GM23338 (cell line): Measurements from ENCODE around the gene TTC33. TPM values are rescaled to one million over a fixed set of nuclear protein-coding genes. Genes with fewer than 3 reads are reported as not detected.
A peak's percentile ranks its signal among the peaks of the same experiment; 100 is the strongest.

Source experiments
- ATAC-seq: fragments of 200-7000 bp; cut with Tn5 transposase; 3 replicates; pipeline ENCODE4 v1.9.1; 2020
- DNase-seq: peaks from one replicate; pipeline ENCODE4 v3.0.0-alpha.2; 2015; ENCODE audit warnings: low spot score
- H2AFZ ChIP-seq: fragments of 200-600 bp; sonication (generic); 2 replicates; pipeline ENCODE4 v1.8.0; 2016; ENCODE audit warnings: antibody characterized with exemption, mild to moderate bottlenecking, moderate library complexity
- H3F3A ChIP-seq: fragments of 200-600 bp; sonication (generic); replicated peaks from 2 replicates; pipeline ENCODE4 v1.8.0; 2017; ENCODE audit warnings: antibody characterized with exemption, mixed run types, low read depth
- H3K27ac ChIP-seq: fragments of 200-600 bp; sonication (generic); 2 replicates; pipeline ENCODE4 v1.6.1; 2016; ENCODE audit warnings: low read depth
- H3K27me3 ChIP-seq: fragments of 200-600 bp; sonication (generic); 2 replicates; pipeline ENCODE4 v1.8.0; 2016; ENCODE audit warnings: mild to moderate bottlenecking, mixed run types, moderate library complexity; ENCODE audit not compliant: insufficient read depth
- H3K36me3 ChIP-seq: fragments of 200-600 bp; sonication (generic); 2 replicates; pipeline ENCODE4 v1.8.0; 2016; ENCODE audit warnings: mild to moderate bottlenecking; ENCODE audit not compliant: insufficient read depth
- H3K4me1 ChIP-seq: fragments of 200-600 bp; sonication (generic); 2 replicates; pipeline ENCODE4 v1.8.0; 2016; ENCODE audit warnings: mild to moderate bottlenecking, moderate library complexity; ENCODE audit not compliant: insufficient read depth
- H3K4me2 ChIP-seq: fragments of 200-600 bp; sonication (generic); 2 replicates; pipeline ENCODE4 v1.7.1; 2017; ENCODE audit warnings: mixed run types
- H3K4me3 ChIP-seq: fragments of 200-600 bp; sonication (generic); 2 replicates; pipeline ENCODE4 v1.6.1; 2016; ENCODE audit warnings: mixed run types
- H3K79me2 ChIP-seq: fragments of 200-600 bp; sonication (generic); replicated peaks from 2 replicates; pipeline ENCODE4 v1.8.0; 2017; ENCODE audit warnings: mild to moderate bottlenecking; ENCODE audit not compliant: insufficient read depth
- H3K9me2 ChIP-seq: fragments of 200-600 bp; sonication (generic); 2 replicates; pipeline ENCODE4 v1.8.0; 2017; ENCODE audit not compliant: insufficient read depth
- H4K20me1 ChIP-seq: fragments of 200-600 bp; sonication (generic); replicated peaks from 2 replicates; pipeline ENCODE4 v1.8.0; 2017; ENCODE audit warnings: mild to moderate bottlenecking; ENCODE audit not compliant: insufficient read depth
- H3K27ac Mint-ChIP-seq: 2 replicates; pipeline ENCODE4 v1.8.0; 2020; ENCODE audit warnings: inconsistent platforms, mild to moderate bottlenecking, moderate library complexity, mixed read lengths
- H3K27me3 Mint-ChIP-seq: 3 replicates; pipeline ENCODE4 v1.8.0; 2022; ENCODE audit warnings: low read depth, mild to moderate bottlenecking, moderate library complexity, mixed read lengths, inconsistent platforms; ENCODE audit not compliant: insufficient read depth, poor library complexity
- H3K36me3 Mint-ChIP-seq: 3 replicates; pipeline ENCODE4 v1.8.0; 2021; ENCODE audit warnings: low read depth, mild to moderate bottlenecking, inconsistent platforms, moderate library complexity, mixed read lengths
- H3K4me1 Mint-ChIP-seq: 3 replicates; pipeline ENCODE4 v1.8.0; 2020; ENCODE audit warnings: mild to moderate bottlenecking, inconsistent platforms, mixed read lengths
- H3K4me3 Mint-ChIP-seq: 3 replicates; pipeline ENCODE4 v1.8.0; 2021; ENCODE audit warnings: moderate library complexity, mild to moderate bottlenecking, inconsistent platforms, mixed read lengths
- H3K9me3 Mint-ChIP-seq: 3 replicates; pipeline ENCODE4 v1.8.0; 2020; ENCODE audit warnings: moderate library complexity, mild to moderate bottlenecking, inconsistent platforms, mixed read lengths
- CREB1 ChIP-seq: fragments of 250-450 bp; sonication (Bioruptor Pico); IDR thresholded peaks from 2 replicates; pipeline ENCODE4 v1.5.0; 2020; ENCODE audit warnings: low read depth, mild to moderate bottlenecking, moderate library complexity
- ETS1 ChIP-seq: IDR thresholded peaks from 2 replicates; pipeline ENCODE4 v1.6.1; 2016; ENCODE audit warnings: antibody characterized with exemption
- EZH2phosphoT487 ChIP-seq: fragments of 200-600 bp; sonication (generic); IDR thresholded peaks from one replicate; pipeline ENCODE4 v1.8.1; 2018; ENCODE audit warnings: antibody characterized with exemption; ENCODE audit not compliant: unreplicated experiment
- JUNB ChIP-seq: IDR thresholded peaks from one replicate; pipeline ENCODE4 v1.6.1; 2016; ENCODE audit warnings: antibody characterized with exemption; ENCODE audit not compliant: unreplicated experiment
- NANOG ChIP-seq: IDR thresholded peaks from 2 replicates; pipeline ENCODE4 v1.6.1; 2016; ENCODE audit warnings: antibody characterized with exemption, borderline replicate concordance
- POLR2AphosphoS5 ChIP-seq: IDR thresholded peaks from 2 replicates; pipeline ENCODE4 v1.6.1; 2016; ENCODE audit warnings: antibody characterized with exemption, low read depth
- STAT1 ChIP-seq: IDR thresholded peaks from one replicate; pipeline ENCODE4 v1.6.1; 2016; ENCODE audit warnings: antibody characterized with exemption; ENCODE audit not compliant: unreplicated experiment
- ZNF114 ChIP-seq: fragments of 250-450 bp; sonication (Bioruptor Pico); IDR thresholded peaks from 2 replicates; pipeline ENCODE4 v1.5.0; 2020; ENCODE audit warnings: mild to moderate bottlenecking, moderate library complexity
- ZNF331 ChIP-seq: fragments of 250-450 bp; sonication (Bioruptor Pico); IDR thresholded peaks from 2 replicates; pipeline ENCODE4 v1.5.0; 2020; ENCODE audit warnings: low read depth, mild to moderate bottlenecking, moderate library complexity
- long read RNA-seq: library from polyadenylated mRNA; unstranded; transcript quantifications from one replicate; pipeline ENCODE4 v2.0.0, GENCODE V29; 2020; ENCODE audit not compliant: unreplicated experiment
- polyA plus RNA-seq: library from polyadenylated mRNA; unstranded; fragments of >200 nt; fragmentation: Nextera tagmentation; extraction: Ambion mirVana; gene quantifications from 2 replicates; pipeline ENCODE4 v1.2.1, GENCODE V29; 2016
- total RNA-seq: library from RNA; depleted of rRNA; stranded (reverse); fragments of >200 nt; shearing (Covaris generic); gene quantifications from 2 replicates; pipeline ENCODE4 v1.2.3, GENCODE V29; 2014; rRNA removed
- TF ChIP-seq, protein P1 (sequence below), 2 experiments: fragments of 200-600 bp in 1 of 2; sonication (generic) in 1 of 2; conservative IDR thresholded peaks; 2 replicates each; pipeline versions ENCODE4 v1.5.1 to v1.6.1; 2016 to 2017; ENCODE audit warnings: antibody characterized with exemption in 2 of 2, low read depth in 2 of 2, mild to moderate bottlenecking in 2 of 2, moderate library complexity in 1 of 2
- TF ChIP-seq, protein P2 (sequence below): IDR thresholded peaks from one replicate; pipeline ENCODE4 v1.6.1; 2018; ENCODE audit warnings: antibody characterized with exemption; ENCODE audit not compliant: unreplicated experiment

TTC33 gene
- 11.5 and 12.9 TPM in 2 replicates for total RNA-seq
- polyA plus RNA-seq, result 4.0 and 4.1 TPM in 2 replicates
- long read RNA-seq, partial matches to known transcripts, result 1 of 5 reads
- long read RNA-seq, other reads (novel, unspliced or antisense), result 1 of 5 reads

- no peaks in the 10 kb centered on the region for H4K20me1 ChIP-seq
- peak within 1 kb of the TSS; percentile 43; the same call in 1 of the 2 replicates for H3K27ac ChIP-seq
- H3K4me3 ChIP-seq, result peak within 1 kb of the TSS; percentile 63
- H3K27me3 Mint-ChIP-seq, result peaks cover 2% of the 10 kb centered on the region
- no peak within 1 kb of the TSS for H3K4me3 Mint-ChIP-seq
- TF ChIP-seq ETS1 (peak; percentile 99), POLR2AphosphoS5 (peak; percentile 41), ZNF331 (no peak), STAT1 (no peak), EZH2phosphoT487 (no peak), CREB1 (CRISPR knock-in tag) (peak; percentile 75), ZNF114 (peak; percentile 33; the same call in 1 of the 2 replicates), NANOG (no peak), JUNB (no peak)
- TF ChIP-seq, protein P1, sequence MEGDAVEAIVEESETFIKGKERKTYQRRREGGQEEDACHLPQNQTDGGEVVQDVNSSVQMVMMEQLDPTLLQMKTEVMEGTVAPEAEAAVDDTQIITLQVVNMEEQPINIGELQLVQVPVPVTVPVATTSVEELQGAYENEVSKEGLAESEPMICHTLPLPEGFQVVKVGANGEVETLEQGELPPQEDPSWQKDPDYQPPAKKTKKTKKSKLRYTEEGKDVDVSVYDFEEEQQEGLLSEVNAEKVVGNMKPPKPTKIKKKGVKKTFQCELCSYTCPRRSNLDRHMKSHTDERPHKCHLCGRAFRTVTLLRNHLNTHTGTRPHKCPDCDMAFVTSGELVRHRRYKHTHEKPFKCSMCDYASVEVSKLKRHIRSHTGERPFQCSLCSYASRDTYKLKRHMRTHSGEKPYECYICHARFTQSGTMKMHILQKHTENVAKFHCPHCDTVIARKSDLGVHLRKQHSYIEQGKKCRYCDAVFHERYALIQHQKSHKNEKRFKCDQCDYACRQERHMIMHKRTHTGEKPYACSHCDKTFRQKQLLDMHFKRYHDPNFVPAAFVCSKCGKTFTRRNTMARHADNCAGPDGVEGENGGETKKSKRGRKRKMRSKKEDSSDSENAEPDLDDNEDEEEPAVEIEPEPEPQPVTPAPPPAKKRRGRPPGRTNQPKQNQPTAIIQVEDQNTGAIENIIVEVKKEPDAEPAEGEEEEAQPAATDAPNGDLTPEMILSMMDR (conservative IDR thresholded peaks at IDR 0.05; ENCODE audit: low read depth in 2 of 2), result peak; percentile 62 to 76
- TF ChIP-seq, protein P2, sequence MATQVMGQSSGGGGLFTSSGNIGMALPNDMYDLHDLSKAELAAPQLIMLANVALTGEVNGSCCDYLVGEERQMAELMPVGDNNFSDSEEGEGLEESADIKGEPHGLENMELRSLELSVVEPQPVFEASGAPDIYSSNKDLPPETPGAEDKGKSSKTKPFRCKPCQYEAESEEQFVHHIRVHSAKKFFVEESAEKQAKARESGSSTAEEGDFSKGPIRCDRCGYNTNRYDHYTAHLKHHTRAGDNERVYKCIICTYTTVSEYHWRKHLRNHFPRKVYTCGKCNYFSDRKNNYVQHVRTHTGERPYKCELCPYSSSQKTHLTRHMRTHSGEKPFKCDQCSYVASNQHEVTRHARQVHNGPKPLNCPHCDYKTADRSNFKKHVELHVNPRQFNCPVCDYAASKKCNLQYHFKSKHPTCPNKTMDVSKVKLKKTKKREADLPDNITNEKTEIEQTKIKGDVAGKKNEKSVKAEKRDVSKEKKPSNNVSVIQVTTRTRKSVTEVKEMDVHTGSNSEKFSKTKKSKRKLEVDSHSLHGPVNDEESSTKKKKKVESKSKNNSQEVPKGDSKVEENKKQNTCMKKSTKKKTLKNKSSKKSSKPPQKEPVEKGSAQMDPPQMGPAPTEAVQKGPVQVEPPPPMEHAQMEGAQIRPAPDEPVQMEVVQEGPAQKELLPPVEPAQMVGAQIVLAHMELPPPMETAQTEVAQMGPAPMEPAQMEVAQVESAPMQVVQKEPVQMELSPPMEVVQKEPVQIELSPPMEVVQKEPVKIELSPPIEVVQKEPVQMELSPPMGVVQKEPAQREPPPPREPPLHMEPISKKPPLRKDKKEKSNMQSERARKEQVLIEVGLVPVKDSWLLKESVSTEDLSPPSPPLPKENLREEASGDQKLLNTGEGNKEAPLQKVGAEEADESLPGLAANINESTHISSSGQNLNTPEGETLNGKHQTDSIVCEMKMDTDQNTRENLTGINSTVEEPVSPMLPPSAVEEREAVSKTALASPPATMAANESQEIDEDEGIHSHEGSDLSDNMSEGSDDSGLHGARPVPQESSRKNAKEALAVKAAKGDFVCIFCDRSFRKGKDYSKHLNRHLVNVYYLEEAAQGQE, result no peak
- H3K4me1 Mint-ChIP-seq, result no peaks in the 10 kb centered on the region
- no peak within 1 kb of the TSS for H3K27ac Mint-ChIP-seq
- DNase-seq (peak; percentile 97), ATAC-seq (peak; percentile 97)
- H3K9me2 ChIP-seq, result no peaks in the 10 kb centered on the region
- H3K27me3 ChIP-seq, result no peaks in the 10 kb centered on the region
- H3K79me2 ChIP-seq, result peaks cover 16% of the 10 kb centered on the region; the same call in 1 of the 2 replicates
- H3F3A ChIP-seq, result no peaks in the 10 kb centered on the region
- peak within 1 kb of the TSS; percentile 77 for H2AFZ ChIP-seq
- peaks cover 7% of the 10 kb centered on the region; the same call in 1 of the 2 replicates for H3K4me1 ChIP-seq
- peaks cover 3% of the 10 kb centered on the region; the same call in 1 of the 3 replicates for H3K9me3 Mint-ChIP-seq
- H3K36me3 Mint-ChIP-seq, result no peaks in the 10 kb centered on the region
- H3K4me2 ChIP-seq, result peak within 1 kb of the TSS; percentile 62
- no peaks in the 10 kb centered on the region for H3K36me3 ChIP-seq
Measured at GRCh38 chr5:40755407-40756365, at the start of gene TTC33. Gene TTC33, minus strand, starts transcription at chr5:40755961. Its CDS starts 8,943 bp downstream, at chr5:40747018.
